Mammary epithelial cell (primary cell): ENCODE results near the gene IL17C.

Experiments
- CTCF ChIP-seq, 2 donors: IDR thresholded peaks in 1 of 2; conservative IDR thresholded peaks in 1 of 2; 2 replicates each; pipeline ENCODE4 v1.5.1; 2011 to 2012; ENCODE audit warnings: inconsistent platforms in 2 of 2, low read length in 2 of 2, mild to moderate bottlenecking in 2 of 2, control low read depth in 1 of 2, low read depth in 1 of 2; ENCODE audit not compliant: insufficient read depth in 1 of 2; ENCODE audit errors: extremely low read depth in 1 of 2
- EZH2 ChIP-seq: IDR thresholded peaks from 2 replicates; pipeline ENCODE4 v1.6.1; 2012; ENCODE audit warnings: low read length, inconsistent platforms, borderline replicate concordance

- no peak for TF ChIP-seq EZH2
- TF ChIP-seq CTCF (conservative IDR thresholded peaks at IDR 0.05 in 1 of 2, IDR thresholded peaks at IDR 0.05 in 1 of 2; ENCODE audit: extremely low read depth in 1 of 2, insufficient read depth in 1 of 2, low read depth in 1 of 2, low read length in 2 of 2), result no peak
Observed at GRCh38 chr16:88630433-88630832, 7.9 kb upstream of the IL17C start.
